ENCODE results near the gene CALHM3.
"Not testable (repeated sequence)": the region's sequence is repeated elsewhere in the genome, so short reads cannot be mapped to it uniquely, and the experiment has no call there.

Gene CALHM3, protein sequence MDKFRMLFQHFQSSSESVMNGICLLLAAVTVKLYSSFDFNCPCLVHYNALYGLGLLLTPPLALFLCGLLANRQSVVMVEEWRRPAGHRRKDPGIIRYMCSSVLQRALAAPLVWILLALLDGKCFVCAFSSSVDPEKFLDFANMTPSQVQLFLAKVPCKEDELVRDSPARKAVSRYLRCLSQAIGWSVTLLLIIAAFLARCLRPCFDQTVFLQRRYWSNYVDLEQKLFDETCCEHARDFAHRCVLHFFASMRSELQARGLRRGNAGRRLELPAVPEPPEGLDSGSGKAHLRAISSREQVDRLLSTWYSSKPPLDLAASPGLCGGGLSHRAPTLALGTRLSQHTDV

DNA sequence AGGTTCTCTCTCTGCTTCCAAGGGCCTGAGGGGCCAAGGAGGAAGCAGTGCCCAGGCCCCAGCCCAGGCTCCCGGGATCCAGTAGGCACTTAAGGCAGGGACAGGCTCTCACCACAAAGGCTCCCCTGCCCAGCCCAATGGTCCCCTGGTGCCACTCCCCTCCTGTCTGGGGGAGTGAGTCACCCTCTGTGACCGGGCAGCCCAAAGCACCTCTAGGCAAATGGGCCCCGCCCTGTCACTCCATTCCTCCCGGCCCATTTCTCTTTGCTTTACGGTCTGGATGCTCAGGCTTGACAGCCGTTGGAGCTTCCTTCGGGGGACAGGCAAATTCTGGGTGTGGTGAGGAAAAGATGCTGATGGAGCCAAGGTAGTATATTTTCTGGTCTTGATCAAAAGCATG lies at the start of gene CALHM3:
Gene CALHM3 (minus strand): TSS at position 106 of the 400 bp plus-strand sequence. CDS start 208 bp downstream, outside the sequence.
- no peak for DNase-seq

DNA sequence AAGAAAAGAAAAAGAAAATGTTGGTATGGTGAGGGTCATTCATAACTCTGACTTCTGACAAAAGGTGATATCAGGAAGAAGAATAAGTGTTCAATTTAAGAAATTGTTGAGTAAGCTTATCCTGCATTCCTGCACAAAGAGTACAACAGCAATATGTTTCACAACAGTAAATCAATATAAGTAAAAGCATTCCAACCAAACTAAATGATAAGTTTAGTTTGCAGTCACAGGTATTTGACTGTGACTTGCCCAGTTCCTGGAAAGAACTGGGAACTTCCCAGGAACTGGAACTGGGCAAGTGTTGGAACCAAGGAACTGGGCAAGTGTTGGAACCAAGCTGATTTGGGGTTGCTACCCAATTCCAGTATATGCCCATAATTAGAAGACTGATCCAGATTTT lies 49.5 kb upstream of the CALHM3 start:
- no peak for DNase-seq

DNA sequence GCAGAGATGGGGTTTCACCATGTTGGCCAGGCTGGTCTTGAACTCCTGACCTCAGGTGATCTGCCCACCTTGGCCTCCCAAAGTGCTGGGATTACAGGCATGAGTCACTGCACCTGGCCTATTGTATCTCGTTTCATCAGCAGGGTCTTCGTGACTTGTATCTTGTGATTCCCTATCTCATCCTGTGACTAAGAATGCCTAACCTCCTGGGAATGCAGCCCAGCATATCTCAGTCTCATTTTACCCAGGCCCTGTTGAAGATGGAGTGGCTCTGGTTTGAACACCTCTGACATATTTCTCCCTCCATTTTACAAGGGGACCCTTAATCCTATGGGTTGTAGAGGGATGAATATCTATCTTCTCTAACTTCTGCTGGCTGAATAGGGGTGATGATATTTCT lies 48.4 kb upstream of the CALHM3 start:
- DNase-seq = not testable (repeated sequence)

DNA sequence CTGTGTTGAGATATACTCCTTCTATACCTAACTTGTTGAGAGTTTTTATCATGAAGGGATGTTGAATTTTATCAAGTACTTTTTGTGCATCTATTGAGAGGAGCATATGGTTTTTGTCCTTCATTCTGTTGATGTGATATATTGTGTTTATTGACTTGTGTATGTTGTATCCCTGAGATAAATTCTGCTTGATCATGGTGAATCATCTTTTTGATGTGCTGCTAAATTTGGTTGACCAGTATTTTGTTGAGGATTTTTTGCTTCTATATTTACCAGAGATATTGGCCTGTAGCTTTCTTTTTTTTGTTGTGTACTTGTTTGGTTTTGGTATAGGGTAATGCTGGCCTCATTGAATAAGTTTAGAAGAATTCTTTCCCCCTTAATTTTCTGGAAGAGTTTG lies 46.9 kb upstream of the CALHM3 start:
- no peak for DNase-seq

DNA sequence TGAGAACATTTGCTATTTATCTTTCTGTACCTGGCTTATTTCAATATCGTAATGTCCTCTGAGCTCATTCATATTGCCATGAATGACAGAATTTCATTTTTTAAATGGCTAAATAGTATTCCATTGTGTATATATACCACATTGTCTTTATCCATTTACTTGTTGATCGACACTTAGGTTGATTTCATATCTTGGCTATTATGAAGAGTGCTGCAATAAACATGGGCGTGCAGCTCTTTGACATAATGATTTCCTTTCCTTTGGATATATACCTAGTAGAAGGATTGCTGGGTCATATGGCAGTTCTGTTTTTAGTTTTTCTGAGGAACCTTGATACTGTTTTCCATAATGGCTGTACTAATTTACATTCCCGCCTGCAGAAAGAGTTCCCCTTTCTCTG lies 44.6 kb upstream of the CALHM3 start:
- no peak for DNase-seq

DNA sequence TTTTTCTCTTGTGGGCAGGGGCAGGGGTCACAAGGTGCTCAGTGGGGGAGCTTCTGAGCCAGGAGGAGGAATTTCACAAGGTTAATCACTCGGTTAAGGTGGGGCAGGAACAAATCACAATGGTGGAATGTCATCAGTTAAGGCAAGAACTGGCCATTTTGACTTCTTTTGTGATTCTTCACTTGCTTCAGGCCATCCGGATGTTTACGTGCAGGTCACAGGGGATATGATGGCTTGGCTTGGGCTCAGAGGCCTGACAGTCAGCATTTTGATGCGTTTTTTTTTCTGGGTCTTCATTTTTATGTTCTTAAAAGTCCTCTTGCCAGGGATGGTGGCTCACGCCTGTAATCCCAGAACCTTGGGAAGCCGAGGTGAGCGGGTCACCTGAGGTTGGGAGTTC lies 43.0 kb upstream of the CALHM3 start:
- not testable (repeated sequence) for DNase-seq

DNA sequence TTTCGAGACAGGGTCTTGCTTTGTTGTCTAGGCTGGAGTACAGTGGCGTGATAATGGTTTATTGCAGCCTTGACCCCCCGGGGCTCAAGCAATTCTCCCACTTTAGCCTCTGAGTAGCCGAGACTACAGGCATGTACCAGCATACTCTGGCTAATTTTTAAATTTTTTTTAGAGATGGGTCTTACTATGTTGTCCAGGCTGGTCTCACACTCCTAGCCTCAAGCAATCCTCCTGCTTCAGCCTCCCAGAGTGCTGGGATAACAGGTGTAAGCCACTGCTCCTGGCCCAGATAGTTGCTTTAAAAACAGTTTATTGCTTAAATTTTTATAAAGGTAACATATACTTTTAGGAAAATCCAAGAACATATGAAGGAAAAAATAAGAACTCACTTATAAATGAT lies 40.8 kb upstream of the CALHM3 start:
- no peak for DNase-seq

DNA sequence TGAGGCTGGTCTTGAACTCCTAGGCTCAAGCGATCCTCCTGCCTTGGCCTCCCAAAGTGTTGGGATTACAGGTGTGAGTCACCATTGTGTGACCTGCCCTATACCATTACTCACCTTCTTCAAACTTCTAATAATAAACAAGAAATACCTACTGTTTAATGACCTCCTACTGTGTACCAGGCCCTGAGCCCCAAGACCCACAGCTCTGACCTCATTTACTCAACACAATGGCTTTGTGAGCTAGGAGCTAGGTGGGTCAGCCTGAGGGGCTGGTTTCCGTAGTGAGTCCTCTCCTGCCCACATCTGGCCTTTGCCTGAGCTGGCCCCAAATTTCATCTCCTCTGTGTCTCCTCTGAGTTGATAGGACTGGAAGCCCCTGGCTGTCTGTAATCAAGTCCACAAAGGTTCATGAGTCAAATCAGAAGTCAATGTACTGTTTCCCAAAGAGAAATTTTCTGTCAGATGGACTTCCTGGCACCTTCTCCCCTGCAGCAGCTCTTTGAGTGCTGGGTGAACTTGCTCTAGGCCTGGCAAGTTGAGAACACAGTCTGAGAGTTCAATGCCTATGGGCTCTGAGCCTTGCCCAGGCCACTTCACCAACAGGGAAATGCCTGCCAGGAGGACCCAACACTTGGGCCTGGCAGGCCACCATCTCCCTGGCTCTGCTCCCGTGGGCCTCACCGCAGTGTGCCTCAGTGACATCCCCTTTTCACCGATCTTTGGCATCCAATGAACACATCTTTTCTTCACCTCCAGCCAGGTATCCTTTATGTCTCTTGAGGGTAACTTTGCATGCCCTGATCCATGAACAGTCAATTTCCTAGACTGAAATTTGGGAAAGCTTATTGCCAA lies 38.4 kb upstream of the CALHM3 start:
- no peak for DNase-seq

DNA sequence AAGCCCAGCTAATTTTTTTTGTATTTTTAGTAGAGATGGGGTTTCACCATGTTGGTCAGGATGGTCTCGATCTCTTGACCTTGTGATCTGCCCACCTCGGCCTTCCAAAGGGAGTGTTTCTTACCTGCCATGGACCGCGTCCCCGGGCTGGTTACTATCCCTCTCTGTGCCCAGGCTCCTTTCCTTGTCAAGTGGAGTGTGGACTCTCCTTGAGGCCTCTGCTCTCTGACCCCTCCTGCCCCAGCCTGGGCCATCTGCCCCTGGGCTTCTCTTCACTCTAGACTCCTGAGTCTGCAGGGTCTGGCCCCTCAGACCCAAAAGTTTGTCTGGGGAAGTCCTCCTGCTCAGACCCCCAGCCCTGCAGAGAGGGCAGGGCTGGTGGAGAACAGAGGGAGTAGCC lies 35.2 kb upstream of the CALHM3 start:
- DNase-seq = no peak

DNA sequence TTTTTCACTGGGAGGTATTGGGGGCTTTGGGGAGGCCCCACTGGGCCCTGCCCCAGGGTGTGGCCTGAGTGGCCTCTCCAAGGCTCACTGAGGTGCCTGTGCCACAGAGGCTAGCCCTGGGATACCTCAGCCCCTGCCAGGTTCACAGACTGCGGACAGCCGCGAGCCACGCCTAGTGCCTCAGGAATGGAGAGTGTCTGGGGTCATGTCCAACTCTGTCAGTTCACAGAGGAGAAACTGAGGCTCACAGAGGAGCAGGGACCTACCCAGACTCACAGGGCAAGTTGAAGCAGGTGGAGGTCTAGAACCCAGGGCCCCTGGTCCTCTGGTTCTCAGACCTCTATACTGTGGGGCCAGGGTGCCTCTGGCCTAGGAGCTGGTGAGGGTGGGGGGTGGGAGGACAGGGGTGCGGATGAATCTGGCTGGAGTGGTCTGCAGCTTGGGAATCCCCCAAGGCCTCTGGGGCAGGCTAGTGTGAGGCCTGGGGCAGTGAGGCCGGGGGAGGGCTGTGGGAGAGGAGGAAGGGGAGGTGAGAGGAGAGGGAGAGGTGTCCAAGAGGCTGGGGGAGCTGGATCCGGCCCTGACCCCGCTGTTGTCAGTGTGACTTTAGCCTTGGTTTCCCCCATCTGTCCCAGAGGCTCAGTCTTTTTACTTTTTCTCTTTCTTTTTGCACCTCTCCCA lies 34.5 kb upstream of the CALHM3 start:
- no peak for DNase-seq

DNA sequence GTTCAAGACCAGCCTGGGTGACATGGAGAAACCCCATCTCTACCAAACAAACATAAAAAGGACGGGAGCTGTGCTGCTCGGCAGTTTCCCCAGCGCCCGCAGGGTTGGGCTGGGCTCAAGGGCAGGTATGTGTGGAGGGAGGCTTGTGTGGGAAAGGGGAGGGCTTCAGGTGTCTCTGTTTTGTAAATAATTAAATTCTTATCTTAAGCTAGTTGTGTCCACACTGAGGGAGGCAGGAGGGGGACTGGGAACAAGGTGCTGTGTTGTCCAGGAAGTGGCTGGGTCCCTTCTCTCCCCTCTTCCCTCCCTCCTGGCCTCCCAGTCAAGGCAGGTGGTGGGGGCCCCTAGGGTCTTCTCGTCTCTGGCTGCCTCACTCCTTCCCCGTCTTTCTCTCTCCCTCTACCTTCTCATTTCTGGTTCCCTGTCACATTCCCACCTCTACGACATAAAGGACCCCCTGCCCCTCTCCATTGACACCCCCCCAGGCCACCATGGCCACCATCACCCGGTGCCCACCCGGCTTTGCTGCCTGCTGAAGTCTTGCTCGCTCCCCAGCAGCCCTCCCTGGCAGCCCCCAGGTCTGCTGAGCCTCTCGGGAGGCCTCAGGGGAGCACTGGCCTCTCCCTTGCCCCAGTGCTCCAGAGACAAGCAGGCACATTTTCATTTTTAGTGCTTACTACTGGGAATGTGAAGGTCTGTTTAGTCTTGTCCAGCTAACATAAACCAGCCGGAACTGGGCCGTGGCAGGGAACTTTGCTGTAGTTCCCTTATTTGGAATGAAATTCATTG lies 33.7 kb upstream of the CALHM3 start:
- no peak for DNase-seq

DNA sequence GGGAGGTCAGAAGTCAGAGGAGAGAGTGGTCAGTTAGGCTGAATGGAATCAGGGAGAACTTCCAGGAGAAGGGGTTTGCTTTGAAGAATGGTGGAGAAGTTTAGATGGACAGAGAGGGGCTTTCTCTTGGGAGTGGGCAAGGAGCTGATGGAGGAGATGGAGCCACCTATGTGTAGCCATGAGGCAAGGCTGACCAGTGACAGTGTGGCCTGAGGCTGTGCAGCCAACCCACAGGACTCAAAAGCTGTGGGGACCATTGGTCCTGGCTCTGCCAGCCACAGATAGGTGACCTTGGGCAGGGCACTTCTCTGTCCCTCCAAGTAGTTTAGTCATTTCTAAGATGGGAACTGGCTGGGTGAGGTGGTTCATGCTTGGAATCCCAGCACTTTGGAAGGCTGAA lies 33.1 kb upstream of the CALHM3 start:
- no peak for DNase-seq

DNA sequence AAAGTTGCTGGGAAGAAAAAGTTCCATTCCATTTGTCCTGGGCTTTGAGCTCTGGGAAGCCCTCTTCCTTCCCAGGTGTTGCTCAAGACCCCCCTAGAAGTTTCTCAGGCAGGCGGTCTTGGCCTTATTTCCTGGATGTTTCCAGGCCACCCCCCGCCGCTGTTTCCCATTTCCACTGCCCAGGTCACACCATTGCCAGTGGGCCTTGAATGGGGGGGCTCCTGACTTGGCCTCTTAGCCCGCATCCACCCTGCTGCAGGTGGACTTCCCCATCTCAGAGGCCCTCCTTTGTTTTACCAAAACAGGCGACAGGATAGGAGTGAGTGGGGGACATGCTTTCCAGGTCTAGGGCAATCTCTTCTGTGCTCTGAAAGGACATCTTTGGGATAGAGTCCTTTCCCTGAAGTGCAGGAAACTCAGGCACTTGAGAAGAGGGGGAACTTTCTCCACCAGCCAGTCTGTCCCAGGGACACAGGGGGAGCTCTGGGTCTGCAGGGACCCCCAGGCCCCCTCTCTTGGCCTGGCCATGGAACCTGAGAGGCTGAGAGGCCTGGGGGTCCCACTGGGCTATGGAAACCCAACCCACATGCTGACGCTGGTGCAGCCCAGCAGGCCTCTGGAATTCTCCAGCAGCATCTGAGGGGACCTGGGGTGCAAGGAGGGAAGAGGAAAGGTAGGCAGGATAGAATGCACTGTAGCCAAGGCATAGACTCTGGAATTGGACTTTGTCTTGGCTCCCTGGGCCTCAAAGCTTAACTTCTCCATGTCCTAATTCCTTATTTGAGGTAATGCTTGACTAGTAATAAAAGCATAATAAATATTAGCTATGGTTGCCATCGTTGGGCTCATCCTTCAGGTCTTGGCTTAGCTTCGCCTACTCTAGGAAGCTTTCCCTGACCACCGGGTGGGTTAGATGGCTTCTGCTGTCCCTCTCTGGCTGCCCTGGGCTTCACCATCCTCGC lies 32.0 kb upstream of the CALHM3 start:
- DNase-seq = no peak

DNA sequence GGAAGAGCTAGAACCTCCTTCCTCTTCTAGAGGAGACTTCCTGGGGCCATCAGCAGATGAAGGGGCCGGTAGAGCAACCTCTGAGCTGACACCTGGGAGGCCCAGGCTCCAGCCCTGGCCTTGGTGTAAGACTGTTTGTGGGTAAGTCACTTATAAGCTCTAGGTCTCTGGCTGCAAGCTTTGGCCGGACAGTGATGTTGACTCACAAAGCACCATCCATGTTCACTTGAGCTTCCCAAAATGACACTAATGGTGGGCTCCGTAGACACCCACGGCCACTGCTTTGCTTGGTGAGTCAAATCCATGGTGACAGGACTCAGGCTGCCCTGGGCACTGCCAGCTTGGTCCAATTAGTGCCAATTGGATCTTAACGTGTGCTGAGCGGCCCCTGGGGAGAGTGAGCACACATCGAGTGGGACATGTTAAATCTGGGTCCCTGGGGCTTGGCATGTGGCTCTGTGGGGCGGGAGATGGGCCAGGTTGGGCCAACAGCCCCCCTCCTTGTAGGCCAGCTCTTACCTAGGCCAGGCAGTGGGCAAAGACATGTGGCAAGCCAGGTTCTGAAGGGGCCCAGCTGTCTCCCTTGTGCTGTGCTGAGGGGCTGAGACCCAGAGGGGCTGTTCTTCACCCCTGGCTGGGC lies 31.1 kb upstream of the CALHM3 start:
- no peak for DNase-seq

DNA sequence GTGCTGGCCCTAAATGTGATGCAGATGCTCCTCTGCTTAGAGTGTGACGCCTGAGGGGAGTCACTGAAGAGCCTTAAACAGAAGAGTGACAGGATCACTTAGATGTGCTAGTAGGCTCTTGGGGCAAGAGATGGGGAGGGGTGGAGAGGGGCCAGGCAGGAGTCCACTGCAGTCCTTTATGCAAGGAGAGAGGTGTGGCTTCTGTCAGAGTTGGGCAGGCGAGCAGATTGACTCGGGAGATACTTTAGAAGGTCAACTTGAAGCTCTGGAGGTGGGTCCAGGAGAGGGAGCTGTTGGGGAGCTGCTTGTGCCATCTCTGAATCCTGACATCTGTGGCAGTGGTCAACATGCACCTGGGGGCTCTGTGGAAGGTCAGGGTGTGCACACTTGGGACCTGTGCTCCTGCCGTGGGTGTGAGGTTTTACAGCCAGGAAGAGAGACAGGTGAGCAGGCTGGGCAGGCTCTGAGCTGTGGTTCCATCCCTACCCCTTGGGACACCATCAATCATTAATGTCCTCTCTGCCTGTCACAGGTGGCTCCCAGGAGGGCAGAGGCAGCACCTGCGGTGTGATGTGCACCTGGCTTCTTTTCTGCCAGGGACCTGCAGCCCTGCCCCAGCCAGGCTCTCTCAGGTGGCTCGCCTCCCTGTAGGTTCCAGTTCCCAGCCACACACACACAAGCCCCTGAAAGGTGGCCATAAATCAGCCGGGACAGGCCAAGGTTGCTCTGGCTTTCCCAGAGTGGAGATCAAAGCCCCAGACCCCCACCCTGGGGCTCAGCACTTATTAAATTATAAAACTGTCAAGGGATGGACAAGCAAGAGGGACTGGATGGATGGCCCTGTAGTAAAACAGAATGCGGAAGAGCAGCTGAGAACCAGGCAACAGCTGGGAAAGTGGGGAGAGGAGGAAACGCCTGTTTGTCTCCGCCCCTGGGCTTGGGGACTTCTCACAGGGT lies 28.5 kb upstream of the CALHM3 start:
- DNase-seq = no peak

DNA sequence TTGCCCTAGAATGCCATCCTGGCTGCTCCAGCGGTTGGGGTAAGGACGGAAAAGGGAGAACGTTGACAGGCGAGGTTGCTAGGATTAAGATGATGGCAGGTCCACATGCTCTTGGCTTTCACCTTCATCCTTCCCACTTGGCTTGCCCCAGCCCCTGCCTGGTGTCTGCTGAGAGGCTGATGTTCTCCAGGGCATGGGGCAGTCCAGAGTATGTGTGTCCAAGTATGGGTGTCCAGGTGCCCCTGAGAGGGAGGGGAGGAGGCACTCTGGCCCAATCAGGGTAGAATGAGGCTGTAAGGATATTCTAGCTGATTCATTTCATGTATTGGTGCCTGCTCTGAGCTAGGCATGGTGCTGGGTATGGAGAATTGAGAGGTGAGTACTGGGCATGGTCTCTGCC lies 27.0 kb upstream of the CALHM3 start:
- DNase-seq = no peak

DNA sequence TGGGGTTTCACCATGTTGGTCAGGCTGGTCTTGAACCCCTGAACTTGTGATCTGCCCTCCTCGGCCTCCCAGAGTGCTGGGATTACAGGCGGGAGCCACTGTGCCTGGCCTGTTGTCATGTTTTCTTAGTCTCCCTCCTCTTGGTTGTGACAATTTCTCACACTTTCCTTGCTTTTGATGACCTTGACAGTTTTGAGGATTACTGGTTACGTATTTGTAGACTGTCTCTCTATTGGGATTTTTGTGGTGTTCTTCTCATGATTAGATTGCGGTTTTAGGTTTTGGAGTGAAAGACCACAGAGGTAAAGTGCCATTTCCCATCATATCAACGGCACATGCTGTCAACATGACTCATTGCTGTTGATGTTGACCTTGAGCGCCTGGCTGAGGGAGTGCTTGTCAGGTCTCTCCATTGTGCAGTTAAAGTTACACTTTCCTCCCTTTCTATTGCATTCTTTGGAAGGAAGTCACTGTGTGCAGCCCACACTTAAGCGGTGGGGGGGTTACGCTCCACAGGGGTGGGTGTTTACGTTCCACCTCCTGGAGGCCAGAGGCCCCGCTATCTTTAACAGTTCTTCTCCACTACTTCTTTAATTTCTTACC lies 25.2 kb upstream of the CALHM3 start:
- DNase-seq = peak; percentile 17

DNA sequence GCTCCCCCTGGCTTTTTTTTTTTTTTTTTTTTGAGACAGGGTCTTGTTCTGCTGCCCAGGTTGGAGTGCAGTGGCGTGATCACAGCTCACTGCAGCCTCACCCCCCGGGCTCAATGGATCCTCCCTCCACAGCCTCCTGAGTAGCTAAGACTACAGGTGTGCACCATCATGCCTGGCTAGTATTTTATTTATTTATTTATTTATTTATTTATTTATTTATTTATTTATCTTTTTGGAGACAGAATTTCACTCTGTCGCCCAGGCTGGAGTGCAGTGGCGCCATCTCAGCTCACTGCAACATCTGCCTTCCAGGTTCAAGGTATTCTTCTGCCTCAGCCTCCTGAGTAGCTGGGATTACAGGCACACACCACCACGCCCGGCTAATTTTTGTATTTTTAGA lies 24.7 kb upstream of the CALHM3 start:
- DNase-seq = not testable (repeated sequence)

All from activated CD4-positive, alpha-beta T cell treated with anti-CD3 and anti-CD28 coated beads, Interleukin-2, amount 50 U/mL, for 1 hour (primary cell).